H1 (cell line): ENCODE data around the gene FYTTD1. TPM values are rescaled to one million over a fixed set of nuclear protein-coding genes. Genes with fewer than 3 reads are reported as not detected.

Experiments
- ATF2 ChIP-seq: IDR thresholded peaks from 2 replicates; pipeline ENCODE4 v1.6.1; 2012; ENCODE audit warnings: low read length, inconsistent platforms
- BACH1 ChIP-seq: IDR thresholded peaks from 2 replicates; pipeline ENCODE4 v1.6.1; 2012; ENCODE audit warnings: low read length, improper control_type of control experiment
- CHD7 ChIP-seq: fragments of 300-600 bp; sonication (generic); IDR thresholded peaks from 2 replicates; pipeline ENCODE4 v1.7.1; 2012; ENCODE audit warnings: low read length, moderate library complexity, mild to moderate bottlenecking, inconsistent platforms; ENCODE audit not compliant: insufficient replicate concordance
- CTCF ChIP-seq, 3 experiments: IDR thresholded peaks; 1 replicate in 2 of 3; 2 replicates in 1 of 3; pipeline versions ENCODE4 v1.5.1 to v1.6.1; 2011; ENCODE audit warnings: low read length in 3 of 3, mild to moderate bottlenecking in 3 of 3, inconsistent platforms in 2 of 3, low read depth in 1 of 3, moderate library complexity in 1 of 3; ENCODE audit not compliant: insufficient read depth in 1 of 3; ENCODE audit errors: control extremely low read depth in 1 of 3
- SAP30 ChIP-seq: fragments of 300-600 bp; sonication (generic); IDR thresholded peaks from 2 replicates; pipeline ENCODE4 v1.7.1; 2012; ENCODE audit warnings: low read length, moderate library complexity, mild to moderate bottlenecking, inconsistent platforms; ENCODE audit not compliant: insufficient read depth, insufficient replicate concordance
- polyA plus RNA-seq, 7 experiments: library from polyadenylated mRNA; depleted of rRNA in 3 of 7; stranded (reverse) in 5 of 7; unstranded in 2 of 7; fragments of >200 nt in 5 of 7; fragments of 200-250 nt in 2 of 7; gene quantifications; 1 replicate in 5 of 7; 2 replicates in 1 of 7; 4 replicates in 1 of 7; pipeline versions ENCODE4 v1.2.1 to v1.2.3, GENCODE V29; 2011 to 2013; ENCODE audit warnings: missing spikeins in 2 of 7, mixed read lengths in 2 of 7
- total RNA-seq: library from RNA; stranded (reverse); fragmentation: NEBNext Ultra II Directional; extraction: Animal tissue kit (Norgen Biotek cat#: 25700); gene quantifications from 2 replicates; pipeline ENCODE4 v1.2.1, GENCODE V29; 2021

The FYTTD1 gene
- total and polyA plus RNA-seq, 2 of the 8 experiments (the other 6 are each of a cell fraction or from before 2014, with no cell fraction given): 3.1 to 24.4 TPM

- TF ChIP-seq CHD7 (no peak), BACH1 (no peak), SAP30 (no peak), CTCF (IDR thresholded peaks at IDR 0.05; ENCODE audit: control extremely low read depth in 1 of 3, insufficient read depth in 1 of 3, low read depth in 1 of 3, low read length in 3 of 3) (no peak), ATF2 (no peak)
Observed at GRCh38 chr3:197809356-197810020, 59.8 kb downstream of the FYTTD1 start (continued).
